K562 (cell line): ENCODE results near the gene C1orf167. TPM values are rescaled to one million over a fixed set of nuclear protein-coding genes. Genes with fewer than 3 reads are reported as not detected.

Experiments
- BHLHE40 ChIP-seq: IDR thresholded peaks from 2 replicates; pipeline ENCODE4 v1.6.1; 2011; ENCODE audit warnings: low read length, improper control_type of control experiment
- FIP1L1 ChIP-seq: fragments of 200-400 bp; formaldehyde crosslinking; IDR thresholded peaks from 2 replicates; pipeline ENCODE4 v1.6.1; 2018; ENCODE audit warnings: mild to moderate bottlenecking, low read depth, low read length; ENCODE audit not compliant: poor library complexity, severe bottlenecking
- NUFIP1 ChIP-seq: fragments of 450-650 bp; IDR thresholded peaks from 2 replicates; pipeline ENCODE4 v1.6.1; 2018; ENCODE audit not compliant: partially characterized antibody
- RB1 ChIP-seq: fragments of 450-650 bp; IDR thresholded peaks from 2 replicates; pipeline ENCODE4 v1.6.1; 2017; ENCODE audit warnings: low read depth, mild to moderate bottlenecking
- RBBP5 ChIP-seq: fragments of 200-600 bp; sonication (generic); IDR thresholded peaks from 2 replicates; pipeline ENCODE4 v1.6.1; 2012; ENCODE audit warnings: borderline replicate concordance, mild to moderate bottlenecking, low read length, control low read depth, inconsistent platforms; ENCODE audit not compliant: insufficient read depth, poor library complexity, severe bottlenecking
- RFX5 ChIP-seq: IDR thresholded peaks from 2 replicates; pipeline ENCODE4 v1.6.1; 2011; ENCODE audit warnings: low read depth, mild to moderate bottlenecking, improper control_type of control experiment, low read length
- SRSF7 ChIP-seq: fragments of 200-400 bp; formaldehyde crosslinking; optimal IDR thresholded peaks from 2 replicates; pipeline ENCODE3; 2017; ENCODE audit warnings: mild to moderate bottlenecking, low read depth, low read length
- TAF7 ChIP-seq: fragments of 450-650 bp; IDR thresholded peaks from 2 replicates; pipeline ENCODE4 v1.6.1; 2016; ENCODE audit warnings: missing genetic modification characterization, missing compliant biosample characterization
- TFAM ChIP-seq: fragments of 250-450 bp; sonication (Bioruptor Pico); conservative IDR thresholded peaks from 2 replicates; pipeline ENCODE4 v1.5.0; 2021; ENCODE audit warnings: mild to moderate bottlenecking, moderate library complexity
- ZNF197 ChIP-seq: fragments of 200-800 bp; sonication (Bioruptor generic); IDR thresholded peaks from 2 replicates; pipeline ENCODE4 v1.6.1; 2016; ENCODE audit warnings: low read depth, missing genetic modification characterization, missing compliant biosample characterization
- ZNF224 ChIP-seq: sonication (generic); formaldehyde crosslinking; IDR thresholded peaks from 2 replicates; pipeline ENCODE4 v1.8.0; 2022; ENCODE audit warnings: mild to moderate bottlenecking, missing genetic modification reagents
- ZNF282 ChIP-seq: sonication (generic); formaldehyde crosslinking; IDR thresholded peaks from 2 replicates; pipeline ENCODE4 v1.8.1; 2023; ENCODE audit warnings: missing genetic modification reagents
- ZNF408 ChIP-seq: fragments of 250-450 bp; sonication (Bioruptor Pico); IDR thresholded peaks from 2 replicates; pipeline ENCODE4 v1.4.0; 2020; ENCODE audit warnings: low read depth, mild to moderate bottlenecking, moderate library complexity
- ZNF57 ChIP-seq: fragments of 450-650 bp; formaldehyde crosslinking; IDR thresholded peaks from 2 replicates; pipeline ENCODE4 v1.4.0; 2020; ENCODE audit warnings: mild to moderate bottlenecking, moderate library complexity
- ZNF589 ChIP-seq: fragments of 200-800 bp; sonication (Bioruptor generic); IDR thresholded peaks from 2 replicates; pipeline ENCODE4 v1.6.1; 2016; ENCODE audit warnings: low read depth, missing genetic modification characterization, missing compliant biosample characterization
- polyA plus RNA-seq, 8 experiments: library from polyadenylated mRNA; depleted of rRNA in 4 of 8; stranded (reverse) in 5 of 8; unstranded in 3 of 8; fragments of >200 nt; fragmentation: Nextera tagmentation in 2 of 8; fragmentation: Illumina TruSeq in 1 of 8; extraction: Ambion mirVana in 2 of 8; extraction: Trizol in 1 of 8; gene quantifications; 2 replicates each; pipeline versions ENCODE4 v1.2.1 to v1.2.3, GENCODE V29; 2011 to 2014; ENCODE audit warnings: inconsistent platforms in 1 of 8, missing spikeins in 1 of 8
- total RNA-seq, 7 experiments: library from RNA; depleted of rRNA in 6 of 7; stranded (reverse); fragments of >200 nt in 6 of 7; fragmentation: Illumina TruSeq in 2 of 7; extraction: Trizol in 2 of 7; gene quantifications; 2 replicates each; pipeline versions ENCODE4 v1.2.1 to v1.2.3, GENCODE V29; 2011 to 2021; ENCODE audit warnings: low replicate concordance in 1 of 7
- TF ChIP-seq, protein P1 (sequence below): fragments of 450-650 bp; IDR thresholded peaks from 2 replicates; pipeline ENCODE4 v1.6.1; 2016; ENCODE audit warnings: mild to moderate bottlenecking, moderate library complexity

The C1orf167 gene
- total and polyA plus RNA-seq, 9 of the 15 experiments (the other 6 are each of a cell fraction or from before 2014, with no cell fraction given): 0.22 to 0.86 (median 0.31) TPM; not detected in 2

GRCh38 chr1:11729498-11730428, 32.2 kb upstream of the C1orf167 start (continued):
- TF ChIP-seq BHLHE40 (peak; percentile 43), ZNF589 (0 out of 2 replicates have a peak, but pooled peaks have one; percentile 29), ZNF197 (CRISPR knock-in tag) (no peak), ZNF408 (CRISPR knock-in tag) (no peak), ZNF282 (CRISPR knock-in tag) (0 out of 2 replicates have a peak, but pooled peaks have one; percentile 35), NUFIP1 (no peak), SRSF7 (no peak), RBBP5 (peak; percentile 73), RFX5 (no peak), TAF7 (tag) (no peak), ZNF224 (no peak), TFAM (no peak), ZNF57 (0 out of 2 replicates have a peak, but pooled peaks have one; percentile 13), RB1 (peak; percentile 13; the same call in 1 of the 2 replicates), FIP1L1 (no peak)
- TF ChIP-seq, protein P1, sequence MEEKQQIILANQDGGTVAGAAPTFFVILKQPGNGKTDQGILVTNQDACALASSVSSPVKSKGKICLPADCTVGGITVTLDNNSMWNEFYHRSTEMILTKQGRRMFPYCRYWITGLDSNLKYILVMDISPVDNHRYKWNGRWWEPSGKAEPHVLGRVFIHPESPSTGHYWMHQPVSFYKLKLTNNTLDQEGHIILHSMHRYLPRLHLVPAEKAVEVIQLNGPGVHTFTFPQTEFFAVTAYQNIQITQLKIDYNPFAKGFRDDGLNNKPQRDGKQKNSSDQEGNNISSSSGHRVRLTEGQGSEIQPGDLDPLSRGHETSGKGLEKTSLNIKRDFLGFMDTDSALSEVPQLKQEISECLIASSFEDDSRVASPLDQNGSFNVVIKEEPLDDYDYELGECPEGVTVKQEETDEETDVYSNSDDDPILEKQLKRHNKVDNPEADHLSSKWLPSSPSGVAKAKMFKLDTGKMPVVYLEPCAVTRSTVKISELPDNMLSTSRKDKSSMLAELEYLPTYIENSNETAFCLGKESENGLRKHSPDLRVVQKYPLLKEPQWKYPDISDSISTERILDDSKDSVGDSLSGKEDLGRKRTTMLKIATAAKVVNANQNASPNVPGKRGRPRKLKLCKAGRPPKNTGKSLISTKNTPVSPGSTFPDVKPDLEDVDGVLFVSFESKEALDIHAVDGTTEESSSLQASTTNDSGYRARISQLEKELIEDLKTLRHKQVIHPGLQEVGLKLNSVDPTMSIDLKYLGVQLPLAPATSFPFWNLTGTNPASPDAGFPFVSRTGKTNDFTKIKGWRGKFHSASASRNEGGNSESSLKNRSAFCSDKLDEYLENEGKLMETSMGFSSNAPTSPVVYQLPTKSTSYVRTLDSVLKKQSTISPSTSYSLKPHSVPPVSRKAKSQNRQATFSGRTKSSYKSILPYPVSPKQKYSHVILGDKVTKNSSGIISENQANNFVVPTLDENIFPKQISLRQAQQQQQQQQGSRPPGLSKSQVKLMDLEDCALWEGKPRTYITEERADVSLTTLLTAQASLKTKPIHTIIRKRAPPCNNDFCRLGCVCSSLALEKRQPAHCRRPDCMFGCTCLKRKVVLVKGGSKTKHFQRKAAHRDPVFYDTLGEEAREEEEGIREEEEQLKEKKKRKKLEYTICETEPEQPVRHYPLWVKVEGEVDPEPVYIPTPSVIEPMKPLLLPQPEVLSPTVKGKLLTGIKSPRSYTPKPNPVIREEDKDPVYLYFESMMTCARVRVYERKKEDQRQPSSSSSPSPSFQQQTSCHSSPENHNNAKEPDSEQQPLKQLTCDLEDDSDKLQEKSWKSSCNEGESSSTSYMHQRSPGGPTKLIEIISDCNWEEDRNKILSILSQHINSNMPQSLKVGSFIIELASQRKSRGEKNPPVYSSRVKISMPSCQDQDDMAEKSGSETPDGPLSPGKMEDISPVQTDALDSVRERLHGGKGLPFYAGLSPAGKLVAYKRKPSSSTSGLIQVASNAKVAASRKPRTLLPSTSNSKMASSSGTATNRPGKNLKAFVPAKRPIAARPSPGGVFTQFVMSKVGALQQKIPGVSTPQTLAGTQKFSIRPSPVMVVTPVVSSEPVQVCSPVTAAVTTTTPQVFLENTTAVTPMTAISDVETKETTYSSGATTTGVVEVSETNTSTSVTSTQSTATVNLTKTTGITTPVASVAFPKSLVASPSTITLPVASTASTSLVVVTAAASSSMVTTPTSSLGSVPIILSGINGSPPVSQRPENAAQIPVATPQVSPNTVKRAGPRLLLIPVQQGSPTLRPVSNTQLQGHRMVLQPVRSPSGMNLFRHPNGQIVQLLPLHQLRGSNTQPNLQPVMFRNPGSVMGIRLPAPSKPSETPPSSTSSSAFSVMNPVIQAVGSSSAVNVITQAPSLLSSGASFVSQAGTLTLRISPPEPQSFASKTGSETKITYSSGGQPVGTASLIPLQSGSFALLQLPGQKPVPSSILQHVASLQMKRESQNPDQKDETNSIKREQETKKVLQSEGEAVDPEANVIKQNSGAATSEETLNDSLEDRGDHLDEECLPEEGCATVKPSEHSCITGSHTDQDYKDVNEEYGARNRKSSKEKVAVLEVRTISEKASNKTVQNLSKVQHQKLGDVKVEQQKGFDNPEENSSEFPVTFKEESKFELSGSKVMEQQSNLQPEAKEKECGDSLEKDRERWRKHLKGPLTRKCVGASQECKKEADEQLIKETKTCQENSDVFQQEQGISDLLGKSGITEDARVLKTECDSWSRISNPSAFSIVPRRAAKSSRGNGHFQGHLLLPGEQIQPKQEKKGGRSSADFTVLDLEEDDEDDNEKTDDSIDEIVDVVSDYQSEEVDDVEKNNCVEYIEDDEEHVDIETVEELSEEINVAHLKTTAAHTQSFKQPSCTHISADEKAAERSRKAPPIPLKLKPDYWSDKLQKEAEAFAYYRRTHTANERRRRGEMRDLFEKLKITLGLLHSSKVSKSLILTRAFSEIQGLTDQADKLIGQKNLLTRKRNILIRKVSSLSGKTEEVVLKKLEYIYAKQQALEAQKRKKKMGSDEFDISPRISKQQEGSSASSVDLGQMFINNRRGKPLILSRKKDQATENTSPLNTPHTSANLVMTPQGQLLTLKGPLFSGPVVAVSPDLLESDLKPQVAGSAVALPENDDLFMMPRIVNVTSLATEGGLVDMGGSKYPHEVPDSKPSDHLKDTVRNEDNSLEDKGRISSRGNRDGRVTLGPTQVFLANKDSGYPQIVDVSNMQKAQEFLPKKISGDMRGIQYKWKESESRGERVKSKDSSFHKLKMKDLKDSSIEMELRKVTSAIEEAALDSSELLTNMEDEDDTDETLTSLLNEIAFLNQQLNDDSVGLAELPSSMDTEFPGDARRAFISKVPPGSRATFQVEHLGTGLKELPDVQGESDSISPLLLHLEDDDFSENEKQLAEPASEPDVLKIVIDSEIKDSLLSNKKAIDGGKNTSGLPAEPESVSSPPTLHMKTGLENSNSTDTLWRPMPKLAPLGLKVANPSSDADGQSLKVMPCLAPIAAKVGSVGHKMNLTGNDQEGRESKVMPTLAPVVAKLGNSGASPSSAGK: peak; percentile 60
